NCI-H345 (cell line): ENCODE data around the gene C2orf72.
A peak's percentile ranks its signal among the peaks of the same experiment; 100 is the strongest.
"Not testable (repeated sequence)": the region's sequence is repeated elsewhere in the genome, so short reads cannot be mapped to it uniquely, and the experiment has no call there.

Experiments used
- DNase-seq: peaks from one replicate; lab custom pipeline; 2025; lab: John Stamatoyannopoulos, UW

Gene C2orf72

DNA sequence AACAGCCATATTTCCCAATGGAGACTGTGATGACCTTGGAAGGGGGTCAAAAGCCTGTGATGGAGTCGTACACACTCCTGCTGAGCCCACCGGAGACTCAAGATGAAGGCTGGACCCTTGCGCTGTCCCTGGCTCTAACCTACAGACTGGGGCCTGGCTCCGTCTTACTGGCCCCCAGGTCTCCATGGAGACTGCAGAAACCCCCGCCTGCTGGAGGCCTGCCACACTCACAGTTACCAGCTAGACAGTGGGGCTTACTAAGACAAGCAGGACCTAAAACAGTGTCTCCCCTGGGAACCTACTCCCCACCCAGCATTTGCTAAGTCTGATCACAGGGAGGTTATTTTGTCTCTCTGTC is 9.6 kb downstream of the C2orf72 start:
- DNase-seq: no peak

DNA sequence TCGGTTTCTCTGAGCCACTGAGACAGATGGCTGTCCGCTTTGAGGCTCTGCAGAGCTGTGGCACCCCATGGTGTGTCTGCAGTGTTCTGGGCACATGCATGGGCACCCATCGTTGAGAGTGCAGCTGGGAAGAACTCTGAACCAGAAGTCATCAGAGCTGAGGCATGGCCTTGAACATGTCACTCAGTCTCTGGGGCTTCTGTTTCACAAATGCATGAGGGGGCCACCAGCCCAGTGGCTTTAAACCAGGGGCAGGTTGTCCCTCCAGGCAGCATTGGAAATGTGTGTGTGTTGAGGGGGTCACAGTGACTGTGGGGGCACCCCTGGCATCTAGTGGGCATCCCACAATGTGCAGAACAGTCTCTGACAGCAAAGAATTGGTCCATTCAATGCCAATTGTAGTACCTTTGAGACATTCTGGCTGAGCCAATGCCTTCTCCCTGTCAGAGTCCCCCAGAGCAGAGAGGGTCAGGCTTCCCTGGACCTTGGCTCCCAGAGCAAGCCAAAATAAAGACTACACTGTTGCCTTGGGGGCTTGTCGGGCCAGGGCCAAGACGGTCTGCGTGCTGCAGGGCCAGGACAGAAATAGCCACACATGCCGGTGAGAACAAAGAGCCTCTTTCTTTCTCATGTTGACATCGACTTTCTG is 10.1 kb downstream of the C2orf72 start:
- no peak for DNase-seq

DNA sequence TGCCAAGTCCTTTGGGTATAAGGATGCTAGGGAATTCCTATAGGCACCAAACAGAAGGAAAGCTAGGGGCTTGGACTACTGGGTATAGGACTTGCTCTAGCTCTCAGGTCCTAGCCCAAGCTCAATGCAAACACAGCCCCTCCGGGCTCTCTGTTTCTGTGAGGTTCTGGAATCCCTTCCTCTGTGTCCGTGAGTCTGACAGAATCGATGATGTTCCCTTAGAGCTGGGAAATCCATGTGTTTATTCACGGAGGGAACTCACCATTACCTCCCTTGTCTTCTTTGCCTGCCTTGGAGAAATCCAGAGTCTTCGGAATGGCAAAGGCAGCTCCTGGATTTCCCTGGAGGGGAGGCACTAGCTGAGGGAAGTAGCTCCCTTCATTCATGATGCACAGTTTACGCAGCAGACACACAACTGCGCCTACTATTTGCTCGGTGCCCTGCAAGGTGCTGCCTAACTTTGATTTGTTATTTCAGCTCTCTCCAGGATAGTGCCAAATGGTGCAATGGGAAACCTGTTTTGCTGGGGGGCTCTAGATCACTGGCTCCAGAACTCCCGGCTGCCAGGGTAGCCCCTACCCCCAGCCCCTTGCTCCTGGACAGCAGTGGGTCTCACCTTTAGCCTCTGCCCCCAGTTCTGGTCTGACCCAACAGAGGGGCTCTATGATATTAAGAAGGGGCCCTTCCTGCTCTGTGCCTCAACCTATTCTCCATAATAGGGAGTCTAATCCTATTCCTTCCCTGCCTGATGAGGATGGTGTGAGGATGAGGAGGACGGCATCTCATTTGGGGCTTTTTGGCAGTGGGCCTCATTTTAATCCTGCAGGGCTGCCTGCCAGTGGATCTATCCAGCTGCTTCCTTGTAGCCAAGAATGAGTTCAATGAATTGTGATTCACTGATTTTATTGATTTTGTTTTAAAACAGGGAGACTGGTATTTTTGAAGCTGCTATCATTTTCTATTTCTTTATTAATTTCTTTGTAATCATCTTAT is 10.9 kb downstream of the C2orf72 start:
- DNase-seq: no peak

DNA sequence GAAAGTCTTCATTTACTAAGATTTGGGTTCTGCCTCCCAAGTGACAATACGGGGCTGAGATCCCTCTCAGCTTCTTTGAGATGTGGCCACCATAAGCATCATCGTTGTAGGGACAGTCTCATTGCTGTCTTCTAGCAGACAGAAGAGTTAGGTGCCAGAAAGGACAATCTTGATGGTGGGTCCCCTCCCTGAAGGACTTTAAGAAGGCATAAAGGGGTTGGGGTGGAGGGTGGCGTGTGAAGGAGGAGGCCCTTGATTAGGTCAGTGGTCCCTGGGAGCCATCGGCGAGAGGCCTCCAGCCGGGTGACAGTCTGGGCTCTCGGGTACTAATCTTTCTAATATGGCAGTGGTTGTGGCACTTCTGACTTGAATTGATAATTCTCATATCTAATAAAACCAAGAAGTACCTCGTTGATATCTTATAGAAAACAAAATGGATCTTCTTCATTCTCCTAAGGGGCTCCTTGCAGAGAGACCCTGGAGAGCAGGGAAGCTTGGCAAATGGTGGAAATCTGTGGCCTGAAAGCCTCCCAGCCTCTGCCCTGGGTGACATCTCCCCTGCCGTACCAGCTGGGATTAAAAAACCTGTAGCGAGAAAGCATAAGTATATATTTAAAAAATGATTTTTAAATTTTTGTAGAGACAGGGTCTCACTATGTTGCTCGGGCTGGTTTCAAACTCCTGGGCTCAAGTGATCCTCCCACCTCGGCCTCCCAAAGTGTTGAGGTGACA is 12.1 kb downstream of the C2orf72 start:
- DNase-seq: no peak

DNA sequence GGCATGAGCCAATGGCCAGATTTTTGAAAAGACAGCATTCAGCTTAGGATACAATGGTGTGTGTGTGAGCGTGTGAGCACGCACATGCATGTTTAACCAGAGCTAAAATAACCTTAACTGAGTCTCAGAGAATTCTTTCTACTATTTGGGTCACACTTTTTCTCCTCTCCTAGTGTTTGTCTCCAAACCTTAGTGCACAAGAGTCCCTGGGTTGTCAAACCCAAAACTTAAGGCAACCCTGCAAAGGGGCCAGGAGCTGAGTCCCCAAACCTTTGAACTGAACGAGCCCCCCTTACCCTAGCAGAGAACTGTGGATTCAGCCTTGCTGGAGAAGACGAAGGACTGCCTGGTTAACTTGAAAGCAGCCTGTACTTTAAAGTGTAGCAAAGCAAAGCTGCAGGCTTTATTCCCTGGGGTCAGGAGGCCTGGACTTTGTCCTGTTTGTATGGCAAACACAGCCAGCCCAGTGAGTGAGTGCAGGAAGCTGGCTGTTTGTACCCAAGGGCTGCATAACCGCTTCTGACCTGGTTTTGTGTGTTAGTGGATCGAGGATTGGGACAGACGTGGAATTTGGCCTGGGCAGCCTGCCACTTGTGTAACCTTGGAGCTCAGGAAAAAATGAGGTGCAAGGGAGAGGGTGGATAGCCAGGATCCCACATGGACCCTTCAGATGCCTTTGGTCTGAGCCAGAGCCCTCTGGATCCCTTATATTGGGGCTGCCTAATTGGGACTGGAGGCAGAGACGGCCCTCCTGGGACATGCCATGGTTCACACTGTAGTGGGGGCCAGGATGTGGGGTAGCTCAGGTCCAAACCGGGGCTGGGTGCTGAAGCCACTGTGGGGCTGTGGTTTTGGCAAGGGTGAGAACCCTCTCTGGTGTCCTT is 12.9 kb downstream of the C2orf72 start:
- no peak for DNase-seq

DNA sequence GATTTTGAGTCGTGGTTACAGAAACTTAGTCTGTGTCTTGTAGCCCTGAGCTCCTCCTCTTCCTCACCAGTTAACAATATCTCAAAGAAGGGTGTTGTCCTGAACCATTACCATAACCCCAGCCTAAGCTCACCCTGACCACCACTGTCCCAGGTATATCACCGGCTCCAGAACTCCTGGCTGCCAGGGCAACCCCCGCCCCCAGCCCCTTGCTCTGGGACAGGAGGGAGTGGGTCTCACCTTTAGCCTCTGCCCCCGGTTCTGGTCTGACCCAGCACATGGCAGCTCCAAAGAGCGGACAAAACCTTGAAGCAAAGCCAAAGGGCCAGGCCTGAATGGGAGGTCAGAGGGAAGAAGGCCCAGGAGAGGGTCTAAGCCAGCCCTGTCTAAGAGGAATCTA is 13.8 kb downstream of the C2orf72 start:
- DNase-seq: no peak

DNA sequence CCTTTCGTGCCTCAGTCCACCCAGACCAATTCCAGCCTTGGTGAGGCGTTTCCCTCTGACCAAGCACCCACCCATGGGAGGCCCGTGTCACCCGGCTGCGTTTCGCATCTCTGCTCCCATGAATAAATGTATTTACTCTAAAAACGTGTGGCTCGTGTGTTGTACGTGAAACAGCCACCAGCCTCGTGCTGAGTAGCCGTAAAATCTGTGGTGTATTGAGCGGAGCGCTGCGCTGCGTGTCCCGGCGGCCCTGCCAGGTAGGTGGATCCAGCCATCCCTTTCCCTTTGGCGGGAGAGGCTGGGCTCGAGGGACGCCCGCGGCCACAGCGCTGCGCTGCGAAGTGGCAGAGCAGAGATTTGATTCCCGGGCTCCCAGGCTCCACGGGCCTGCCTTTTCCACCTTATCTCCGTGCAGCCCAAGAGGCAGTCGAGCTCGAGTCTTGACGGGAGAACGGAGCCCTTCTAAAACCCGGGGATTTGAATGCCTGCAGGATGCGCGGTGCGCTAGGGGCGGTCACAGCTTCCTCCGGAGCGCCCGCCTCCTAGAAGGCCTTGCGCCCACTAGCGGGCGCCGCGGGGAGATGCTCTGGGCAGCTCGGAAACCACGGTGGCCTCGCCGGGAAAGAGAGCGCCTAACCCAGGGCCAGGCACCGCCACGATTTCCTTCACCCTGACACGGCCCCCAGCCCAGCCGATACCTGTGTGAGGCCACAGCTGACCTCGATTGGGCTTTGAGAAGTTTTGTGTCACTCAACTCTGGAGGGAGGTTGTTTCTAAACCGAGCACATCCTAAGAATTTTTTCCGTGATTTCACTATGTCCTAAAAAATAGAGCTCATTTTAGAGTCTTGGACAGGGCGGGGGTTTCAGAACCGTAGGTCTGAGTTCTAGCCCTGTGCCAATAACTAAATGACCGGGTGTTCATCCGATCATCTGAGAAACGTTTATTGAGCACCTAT is 15.4 kb downstream of the C2orf72 start:
- DNase-seq: peak; percentile 88

DNA sequence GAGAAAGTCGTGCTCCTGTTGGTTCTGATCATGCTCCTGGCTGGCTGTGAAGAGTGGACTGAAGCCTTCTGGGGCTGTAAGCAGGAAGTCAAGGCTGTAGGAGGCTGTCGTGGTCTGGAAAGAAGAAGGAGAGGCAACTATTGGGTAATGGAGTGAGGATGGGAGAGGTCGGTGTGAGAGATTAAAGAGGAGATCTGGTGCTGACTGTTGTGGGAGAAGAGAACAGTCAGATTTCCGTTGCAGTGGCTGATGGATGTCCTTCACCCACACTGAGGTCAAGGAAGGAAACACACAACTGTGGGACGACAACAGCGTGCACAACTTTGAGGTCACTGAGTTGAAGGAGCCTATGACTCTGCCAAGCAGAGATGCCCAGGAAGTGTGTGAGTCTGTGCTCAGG is 16.5 kb downstream of the C2orf72 start:
- no peak for DNase-seq

DNA sequence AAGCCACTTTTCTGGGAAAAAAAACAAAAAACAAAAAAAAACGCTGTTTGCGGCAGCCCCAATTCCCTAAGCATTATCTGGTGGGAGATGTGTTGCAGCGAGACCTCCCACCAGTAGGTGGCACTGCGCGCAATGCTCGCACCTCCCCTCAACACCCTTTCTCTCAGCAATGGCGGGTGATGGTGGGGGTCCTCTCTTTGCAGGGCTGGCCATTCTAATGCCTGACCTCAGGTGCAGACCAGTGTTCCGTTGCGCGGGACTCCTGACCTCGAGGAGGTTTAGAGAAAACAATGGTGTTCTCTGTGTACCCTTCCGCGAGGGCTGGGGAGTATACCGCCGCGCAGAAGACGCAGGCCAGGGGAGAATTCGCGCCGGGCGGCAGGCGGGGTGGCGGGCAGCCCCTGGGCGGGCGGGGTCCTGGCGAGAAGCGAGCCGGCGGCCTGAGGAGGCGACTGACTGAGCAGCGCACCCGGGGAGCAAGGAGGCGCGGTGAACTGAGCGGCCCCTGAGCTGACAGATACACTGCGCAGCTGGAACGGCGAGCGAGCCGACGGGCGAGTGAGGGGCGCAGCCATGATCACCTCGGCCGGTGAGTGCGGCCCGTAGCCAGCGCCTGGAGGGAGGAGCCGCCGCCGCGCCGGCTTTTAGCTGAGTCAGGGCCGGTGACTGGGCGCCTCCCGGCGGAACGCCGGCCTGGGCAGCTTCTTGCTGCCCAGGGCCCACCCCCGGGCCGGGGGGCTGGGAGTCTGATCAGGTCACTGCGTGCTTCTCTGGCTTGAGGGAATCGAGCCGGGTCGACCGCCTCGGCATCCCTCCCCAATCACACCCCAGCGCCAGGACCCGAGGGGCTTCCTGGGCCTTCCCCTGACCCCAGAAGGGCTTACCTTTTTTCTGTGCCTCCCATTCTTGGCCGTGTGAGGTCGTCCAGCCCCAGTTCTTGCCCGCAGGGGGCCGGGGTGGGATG is 19.4 kb downstream of the C2orf72 start, which contains the start of gene PSMD1:
TSS of gene PSMD1 (plus strand) at position 415 of the 964 bp plus-strand sequence. CDS start at position 574, 159 bp downstream.
- peak; percentile 93 for DNase-seq

DNA sequence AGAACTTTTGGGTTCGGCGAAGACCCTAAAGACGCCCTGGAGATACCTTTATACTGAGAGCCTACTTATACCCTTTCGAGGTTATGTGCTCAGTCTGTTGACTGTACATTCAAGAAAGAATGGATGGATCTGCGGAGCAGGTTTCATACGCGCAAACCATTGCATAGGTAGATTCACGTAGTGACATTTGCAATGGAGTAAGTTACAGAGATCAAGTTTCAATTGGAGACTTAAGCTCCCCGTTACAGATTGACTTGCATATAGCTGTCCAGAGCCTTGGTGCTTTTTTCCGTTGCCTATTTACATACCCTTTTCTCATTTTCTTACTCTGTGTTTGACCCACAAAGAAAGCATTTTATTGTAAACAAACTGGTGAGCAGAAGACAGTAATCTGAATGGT is 20.3 kb downstream of the C2orf72 start:
- no peak for DNase-seq

DNA sequence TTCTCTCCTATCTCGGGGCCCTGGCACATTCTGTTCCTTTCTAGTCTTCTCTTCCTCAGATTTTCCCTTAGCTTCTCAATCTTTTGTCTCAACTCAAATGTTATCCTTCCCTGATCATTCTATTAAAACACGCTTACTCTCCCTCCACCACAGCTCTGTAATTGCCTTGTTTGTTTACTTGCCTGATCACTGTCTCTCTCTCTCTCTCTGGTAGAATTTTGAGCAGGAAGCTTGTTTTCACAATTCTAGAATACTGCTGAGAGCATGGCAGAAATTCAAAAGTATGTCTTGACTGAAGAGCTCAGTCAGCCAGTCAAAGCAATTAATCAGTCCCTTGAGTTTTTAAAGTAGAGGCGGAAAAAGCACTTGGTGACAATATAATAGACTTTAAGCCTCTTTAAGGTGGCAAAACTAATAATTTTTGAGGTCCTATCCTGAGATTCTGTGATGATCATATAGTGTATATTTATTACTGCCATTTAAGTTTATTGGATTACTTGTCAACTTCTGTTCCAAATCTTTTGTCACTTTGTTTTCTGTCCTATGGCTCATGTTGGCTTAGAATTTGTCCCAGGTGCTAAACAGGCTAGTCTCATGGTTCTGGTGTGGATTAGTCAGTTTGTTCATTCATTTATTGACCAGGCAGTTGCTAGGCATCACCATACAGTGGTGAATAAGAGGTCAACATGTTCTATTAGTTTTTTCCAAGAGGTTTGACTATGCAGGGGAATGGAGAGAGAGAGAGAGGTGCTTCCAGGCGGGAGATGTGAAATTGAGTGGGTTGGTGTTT is 21.6 kb downstream of the C2orf72 start:
- DNase-seq: no peak

DNA sequence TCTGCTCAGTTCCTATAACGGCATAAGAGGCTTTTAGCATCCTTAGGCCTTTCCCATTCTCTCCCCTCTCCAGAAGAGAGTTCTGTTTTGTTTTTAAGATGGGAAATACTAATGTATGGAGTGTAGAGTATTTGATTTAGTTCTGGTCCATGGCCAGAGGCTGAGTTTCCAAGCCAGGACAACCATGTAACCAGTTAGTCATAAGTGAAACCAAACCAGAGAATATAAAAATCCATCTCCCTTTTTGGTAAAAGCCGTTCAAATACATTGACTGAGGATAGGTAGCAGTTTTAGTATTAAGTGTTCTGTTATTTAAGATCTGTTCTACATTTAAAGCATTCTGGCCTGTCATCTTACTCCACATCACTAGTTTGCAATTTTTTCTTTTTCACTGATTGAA is 22.4 kb downstream of the C2orf72 start:
- DNase-seq: no peak

DNA sequence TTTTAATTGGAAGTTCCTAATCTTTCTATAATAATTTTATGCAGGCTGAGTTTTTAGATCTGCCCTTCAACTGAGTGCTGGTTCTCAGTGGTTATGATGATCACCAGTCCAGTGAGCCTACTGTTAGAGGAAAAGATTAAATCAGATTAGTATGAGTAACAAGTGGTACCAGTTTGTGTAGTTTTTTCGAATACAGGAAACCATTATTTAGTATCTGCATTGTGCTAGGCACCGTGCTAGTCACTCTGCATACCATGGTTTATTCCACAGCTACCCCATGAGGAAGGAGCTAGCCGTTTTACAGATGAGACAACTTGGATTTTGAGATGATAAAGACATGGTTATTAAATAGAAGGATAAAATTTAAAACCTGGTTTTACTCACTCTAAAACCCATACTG is 25.5 kb downstream of the C2orf72 start:
- no peak for DNase-seq

DNA sequence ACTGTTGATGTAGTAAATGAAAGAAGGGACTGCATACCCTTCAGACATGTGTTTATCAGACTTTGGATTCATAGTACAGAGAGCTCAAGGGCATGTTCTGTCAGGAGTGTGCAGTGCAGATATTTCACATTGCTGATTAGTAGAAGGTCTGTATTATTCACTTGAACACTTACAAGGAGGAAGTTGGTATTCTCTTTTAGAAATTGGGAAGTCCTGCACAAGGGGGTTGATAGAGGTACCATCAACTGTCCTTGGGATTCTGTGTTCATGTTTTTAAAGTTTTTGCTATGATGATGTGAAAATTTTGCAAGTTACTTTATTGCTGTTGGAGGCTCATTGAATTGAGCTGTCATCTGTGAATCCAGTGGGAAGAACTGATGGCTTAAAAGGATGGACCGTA is 26.0 kb downstream of the C2orf72 start:
- no peak for DNase-seq

DNA sequence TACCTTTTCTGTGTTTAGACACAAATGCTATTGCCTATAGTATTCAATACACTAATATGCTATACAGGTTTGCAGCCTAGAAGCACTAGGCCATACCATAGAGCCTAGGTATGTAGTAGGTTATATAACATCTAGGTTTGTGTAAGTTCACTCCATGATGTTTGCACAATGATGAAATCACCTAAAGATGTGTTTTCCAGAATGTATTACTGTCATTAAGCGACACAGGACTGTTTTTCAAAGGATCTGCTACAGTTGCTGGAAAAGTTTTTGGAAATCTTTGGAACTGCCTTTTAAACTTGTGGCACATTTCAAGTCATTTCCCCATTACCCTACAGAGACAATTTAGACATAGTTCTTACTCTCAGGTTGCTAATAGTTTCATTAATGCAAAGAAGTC is 28.6 kb downstream of the C2orf72 start:
- no peak for DNase-seq

DNA sequence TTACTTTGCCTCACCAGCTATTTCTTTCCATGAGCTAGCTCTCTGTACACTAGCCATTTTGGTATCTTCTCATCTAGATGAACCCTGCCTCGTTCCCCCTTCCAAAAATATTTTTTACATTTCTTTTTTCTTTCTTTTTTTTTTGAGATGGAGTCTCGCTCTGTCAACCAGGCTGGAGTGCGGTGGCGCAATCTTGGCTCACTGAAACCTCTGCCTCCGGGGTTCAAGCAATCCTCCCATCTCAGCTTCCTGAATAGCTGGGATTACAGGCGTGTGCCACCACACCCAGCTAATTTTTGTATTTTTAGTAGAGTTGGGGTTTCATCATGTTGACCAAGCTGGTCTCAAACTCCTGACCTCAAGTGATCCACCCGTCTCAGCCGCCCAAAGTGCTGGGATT is 30.2 kb downstream of the C2orf72 start:
- DNase-seq: not testable (repeated sequence)

DNA sequence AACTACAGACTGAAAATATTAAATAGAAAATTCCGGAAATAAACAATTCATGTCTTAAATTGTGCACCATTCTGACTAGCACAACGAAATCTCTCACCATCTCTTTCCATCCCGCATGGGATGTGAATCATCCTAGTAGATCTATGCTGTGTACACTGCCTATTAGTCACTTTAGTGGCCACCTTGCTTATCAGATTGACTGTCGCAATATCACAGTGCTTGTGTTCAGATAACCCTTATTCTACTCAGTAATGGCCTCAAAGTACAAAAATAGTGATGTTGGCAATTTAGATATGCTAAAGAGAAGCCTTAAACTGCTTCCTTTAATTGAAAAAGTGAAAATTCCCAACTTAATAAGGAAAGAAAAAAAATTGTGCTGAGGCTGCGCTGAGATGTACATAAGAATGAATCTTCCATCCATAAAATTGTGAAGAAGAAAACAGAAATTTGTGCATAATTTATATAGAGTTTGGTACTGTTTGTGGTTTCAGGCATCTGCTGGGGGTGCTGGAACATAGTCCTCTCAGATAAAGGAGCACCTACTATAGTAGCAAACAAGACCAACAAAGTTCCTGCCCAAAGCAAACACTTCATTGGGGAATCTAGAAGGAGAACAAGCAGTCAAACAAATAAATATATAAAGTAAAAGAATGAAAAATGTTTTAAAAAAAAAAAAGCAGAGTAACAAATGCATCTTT is 31.4 kb downstream of the C2orf72 start:
- DNase-seq: no peak
